ENCODE measurements around the gene CLDN15.
A peak's percentile ranks its signal among the peaks of the same experiment; 100 is the strongest.
"Not testable (repeated sequence)": the region's sequence is repeated elsewhere in the genome, so short reads cannot be mapped to it uniquely, and the experiment has no call there.

CLDN15 gene

GRCh38 chr7:101218236-101219125 is 19.1 kb downstream of the CLDN15 start:
- DNase-seq: no peak

GRCh38 chr7:101217388-101218235 is 20.0 kb downstream of the CLDN15 start, which contains the start of the genes PLOD3 and ZNHIT1:
TSS of gene PLOD3 (minus strand) at chr7:101217581. CDS start at chr7:101217274, 307 bp downstream.
TSS of gene ZNHIT1 (plus strand) at chr7:101218165. CDS start at chr7:101218196, 31 bp downstream.
- DNase-seq: peak; percentile 92

GRCh38 chr7:101216860-101217387 is 20.7 kb downstream of the CLDN15 start:
- no peak for DNase-seq

GRCh38 chr7:101216001-101216859 is 21.4 kb downstream of the CLDN15 start:
- peak; percentile 5 for DNase-seq

GRCh38 chr7:101212014-101212413 is 25.6 kb downstream of the CLDN15 start:
- DNase-seq: no peak

GRCh38 chr7:101211501-101211900 is 26.1 kb downstream of the CLDN15 start:
- DNase-seq: no peak

- DNase-seq: no peak
These were observed 27.5 kb downstream of the CLDN15 start for GRCh38 chr7:101210143-101210542.

GRCh38 chr7:101208794-101209193 is 28.8 kb downstream of the CLDN15 start:
- DNase-seq: no peak

GRCh38 chr7:101207459-101207858 is 30.1 kb downstream of the CLDN15 start:
- no peak for DNase-seq

GRCh38 chr7:101206665-101207042 is 30.9 kb downstream of the CLDN15 start:
- no peak for DNase-seq

GRCh38 chr7:101205901-101206664 is 31.5 kb downstream of the CLDN15 start:
- no peak for DNase-seq

GRCh38 chr7:101203740-101204738 is 33.6 kb downstream of the CLDN15 start:
- not testable (repeated sequence) for DNase-seq

- no peak for DNase-seq
These were observed 35.0 kb downstream of the CLDN15 start for GRCh38 chr7:101202603-101202918.

GRCh38 chr7:101201695-101202602 is 35.7 kb downstream of the CLDN15 start:
- DNase-seq: no peak

- DNase-seq: no peak
These were observed 36.6 kb downstream of the CLDN15 start, which contains the start of gene MOGAT3 for GRCh38 chr7:101200862-101201599. TSS of gene MOGAT3 (minus strand) at chr7:101201036. CDS start at chr7:101200854, 182 bp downstream.

GRCh38 chr7:101200504-101200861 is 37.1 kb downstream of the CLDN15 start:
- no peak for DNase-seq

- DNase-seq: not testable (repeated sequence)
These were observed 38.1 kb downstream of the CLDN15 start for GRCh38 chr7:101199522-101199921.

GRCh38 chr7:101198476-101198875 is 39.1 kb downstream of the CLDN15 start:
- no peak for DNase-seq

All from NCI-H510A treated with DMSO at 0.1 percent for 48 hours (cell line).